LNCAP (cell line): ENCODE results near the gene TSBP1.

Experiments used
- CTCF ChIP-seq: fragments of 450-650 bp; IDR thresholded peaks from 2 replicates; pipeline ENCODE4 v1.5.1; 2017; ENCODE audit warnings: mild to moderate bottlenecking

The TSBP1 gene

GRCh38 chr6:32391505-32391904, 19.8 kb upstream of the TSBP1 start:
- no peak for TF ChIP-seq CTCF

DNA sequence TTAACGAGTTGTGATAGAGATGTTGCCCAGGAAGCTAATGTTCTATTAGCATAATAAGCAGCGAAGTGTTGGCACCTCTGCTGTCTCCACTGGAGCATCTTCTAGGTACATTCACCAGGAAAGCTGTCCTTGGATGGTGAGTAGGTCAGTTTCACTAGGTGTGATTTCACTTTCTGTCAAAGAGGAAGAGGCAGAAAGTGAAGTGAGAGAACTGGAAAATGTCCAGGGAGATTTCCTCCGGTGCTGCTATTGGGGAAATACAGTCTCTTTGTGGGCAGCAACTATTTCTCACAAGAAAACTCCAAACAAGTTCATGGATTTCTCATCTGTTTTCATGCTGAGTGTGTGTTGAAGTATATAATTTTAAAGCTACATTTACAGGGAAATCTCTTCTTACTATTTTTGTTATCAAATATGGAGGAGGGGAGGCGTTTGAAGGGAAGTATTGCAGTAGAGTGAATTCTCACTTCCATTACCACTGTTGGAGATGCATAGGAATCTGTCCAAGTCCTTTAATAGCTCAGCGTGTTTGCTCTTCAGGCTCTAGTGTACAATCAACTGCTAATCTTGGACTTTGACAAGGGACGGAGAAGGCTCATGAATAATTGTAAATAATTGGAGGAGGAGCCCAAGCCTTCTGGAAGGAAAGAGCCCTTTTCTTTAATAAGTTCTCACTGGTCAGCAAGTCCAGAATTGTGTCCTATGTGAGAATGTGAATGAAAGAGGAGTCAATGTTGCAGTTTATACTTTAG, 16.1 kb upstream of the TSBP1 start:
- no peak for TF ChIP-seq CTCF

GRCh38 chr6:32386040-32386439, 14.3 kb upstream of the TSBP1 start:
- TF ChIP-seq CTCF = no peak

GRCh38 chr6:32382757-32383420, 11.2 kb upstream of the TSBP1 start:
- no peak for TF ChIP-seq CTCF

DNA sequence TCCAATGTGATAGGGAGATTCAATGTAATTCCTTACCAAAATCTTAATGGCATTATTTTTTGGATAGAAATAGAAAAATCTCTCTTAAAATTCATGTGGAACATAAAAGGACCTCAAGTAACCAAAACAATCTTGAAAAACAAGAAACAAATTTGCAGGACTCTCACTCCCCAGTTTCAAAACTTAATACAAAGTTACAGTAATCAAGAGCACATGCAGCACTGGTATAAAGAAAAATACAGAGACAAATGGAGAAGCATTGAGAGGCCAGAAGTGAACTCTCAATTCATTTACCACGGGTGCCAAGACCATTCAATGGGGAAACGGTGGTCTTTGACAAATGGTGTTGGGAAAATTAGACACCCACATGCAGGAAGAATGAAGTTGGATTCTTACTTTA, 7.8 kb upstream of the TSBP1 start:
- no peak for TF ChIP-seq CTCF

GRCh38 chr6:32375739-32376529, 4.2 kb upstream of the TSBP1 start:
- TF ChIP-seq CTCF = no peak

DNA sequence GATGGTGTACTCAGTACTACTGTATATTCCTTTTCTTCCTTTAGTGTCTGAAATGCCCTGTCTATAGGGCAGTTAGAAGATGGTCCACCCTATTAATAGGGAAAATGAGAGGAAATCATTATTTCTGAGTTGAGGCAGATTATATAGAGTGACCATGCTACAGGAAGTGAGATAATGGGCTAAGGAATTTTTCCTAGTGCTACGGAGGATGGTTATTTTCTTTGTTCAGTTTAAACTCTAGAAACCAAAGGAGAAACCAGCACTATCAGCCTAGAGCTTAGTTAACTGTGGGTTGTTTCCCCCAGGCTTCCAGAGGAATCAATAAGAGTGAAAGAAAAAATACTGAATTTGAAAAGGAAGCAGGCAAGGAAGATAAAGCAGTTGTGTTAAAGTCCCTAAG, 474 bp downstream of the TSBP1 start:
- TF ChIP-seq CTCF = no peak
